Esophagus muscularis mucosa (tissue), 4 donors: ENCODE measurements around the gene KLF11. TPM values are rescaled to one million over a fixed set of nuclear protein-coding genes. Genes with fewer than 3 reads are reported as not detected.

Source experiments
- DNase-seq: peaks from one replicate; pipeline ENCODE4 v3.0.0-alpha.2; 2017; ENCODE audit errors: extremely low spot score
- H3K27ac ChIP-seq, 4 donors: fragments of 200-600 bp; sonication (generic); replicated peaks in 1 of 4; 1 replicate in 3 of 4; 2 replicates in 1 of 4; pipeline ENCODE4 v1.5.1; 2016 to 2019; ENCODE audit warnings: mild to moderate bottlenecking in 1 of 4
- H3K27me3 ChIP-seq, 4 donors: fragments of 200-600 bp; sonication (generic); one replicate each; pipeline versions ENCODE4 v1.5.1 to v1.6.0; 2016 to 2019
- H3K36me3 ChIP-seq, 4 donors: fragments of 200-600 bp; sonication (generic); one replicate each; pipeline ENCODE4 v1.5.1; 2016 to 2019
- H3K4me1 ChIP-seq, 4 donors: fragments of 200-600 bp; sonication (generic); one replicate each; pipeline ENCODE4 v1.5.1; 2016 to 2019
- H3K4me3 ChIP-seq, 4 donors: fragments of 200-600 bp; sonication (generic); 1 replicate in 2 of 4; 2 replicates in 2 of 4; pipeline ENCODE4 v1.5.1; 2016 to 2019; ENCODE audit warnings: mild to moderate bottlenecking in 4 of 4, moderate library complexity in 1 of 4
- H3K9me3 ChIP-seq, 4 donors: fragments of 200-600 bp; sonication (generic); 1 replicate in 3 of 4; 2 replicates in 1 of 4; pipeline ENCODE4 v1.5.1; 2016 to 2019
- EP300 ChIP-seq: sonication (generic); formaldehyde crosslinking; IDR thresholded peaks from one replicate; pipeline ENCODE4 v1.6.1; 2017; ENCODE audit warnings: antibody characterized with exemption
- POLR2A ChIP-seq: fragments of 450-650 bp; IDR thresholded peaks from one replicate; pipeline ENCODE4 v1.6.1; 2017; ENCODE audit warnings: antibody characterized with exemption, moderate library complexity, mild to moderate bottlenecking, low read depth
- POLR2AphosphoS5 ChIP-seq, 2 donors: sonication (generic); formaldehyde crosslinking; IDR thresholded peaks; one replicate each; pipeline ENCODE4 v1.6.1; 2017; ENCODE audit warnings: antibody characterized with exemption in 2 of 2
- WGBS: methylation state at CpG from one replicate; pipeline ENCODE4 v1.1.5; 2018; 5-methylcytosine and 5-hydroxymethylcytosine counted together
- intact Hi-C: fragments of 100-400 bp; cut with DNase I; formaldehyde crosslinking; loops from one replicate; pipeline ENCODE4 v1.15.1; 2023
- total RNA-seq, 4 donors: library from RNA; depleted of rRNA; stranded (reverse); fragments of >200 nt; gene quantifications; one replicate each; pipeline versions ENCODE4 v1.1.0 to v1.2.1, GENCODE V29; 2016
- TF ChIP-seq, protein P1 (sequence below), 3 experiments: fragments of 200-600 bp in 2 of 3; fragments of 450-650 bp in 1 of 3; sonication (generic) in 2 of 3; IDR thresholded peaks; one replicate each; pipeline ENCODE4 v1.5.1; 2017 to 2019; ENCODE audit warnings: antibody characterized with exemption in 3 of 3, mild to moderate bottlenecking in 2 of 3, moderate library complexity in 1 of 3

Gene KLF11
- total RNA-seq, 4 donors from 2014 or later: 15.8 to 51.6 (median 33.9) TPM

DNA sequence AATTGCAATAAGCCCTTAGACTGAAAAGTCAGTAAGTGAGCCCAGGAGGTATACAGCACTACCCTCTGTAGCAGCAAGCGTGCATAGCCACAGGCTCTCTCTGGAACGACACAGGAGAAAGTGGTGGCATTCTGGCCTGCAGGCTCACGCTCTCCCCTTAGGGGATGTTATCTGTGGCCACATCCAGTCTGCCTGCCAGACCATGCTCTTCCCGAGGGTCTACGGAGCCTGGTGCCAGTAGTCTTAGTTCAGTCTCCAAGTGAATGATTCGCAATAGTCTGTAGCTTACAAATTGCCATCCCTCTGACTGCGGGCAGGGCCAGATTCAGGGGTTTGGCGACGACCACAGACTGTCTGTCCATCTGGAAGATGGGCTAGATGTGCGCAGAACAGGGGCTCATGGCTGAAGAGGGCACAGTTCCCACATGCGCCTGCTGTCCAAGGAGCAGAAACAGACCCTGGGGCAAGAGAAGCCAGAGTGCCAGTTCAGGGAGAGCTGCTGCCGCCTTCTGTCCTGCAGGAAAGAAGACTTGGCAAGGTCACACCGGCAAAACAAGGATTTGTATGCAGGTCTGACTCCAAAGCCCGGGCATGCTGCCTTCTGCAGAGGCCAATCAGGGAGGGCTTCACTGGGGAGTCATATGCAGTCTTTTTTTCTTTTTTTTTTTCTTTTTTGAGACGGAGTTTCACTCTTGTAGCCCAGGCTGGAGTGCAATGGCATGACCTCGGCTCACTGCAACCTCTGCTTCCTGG is 3.5 kb upstream of the KLF11 start:
- TF ChIP-seq POLR2AphosphoS5 (IDR thresholded peaks at IDR 0.05): peak; percentile 18 to 46
- no peak for TF ChIP-seq EP300
- TF ChIP-seq, protein P1, sequence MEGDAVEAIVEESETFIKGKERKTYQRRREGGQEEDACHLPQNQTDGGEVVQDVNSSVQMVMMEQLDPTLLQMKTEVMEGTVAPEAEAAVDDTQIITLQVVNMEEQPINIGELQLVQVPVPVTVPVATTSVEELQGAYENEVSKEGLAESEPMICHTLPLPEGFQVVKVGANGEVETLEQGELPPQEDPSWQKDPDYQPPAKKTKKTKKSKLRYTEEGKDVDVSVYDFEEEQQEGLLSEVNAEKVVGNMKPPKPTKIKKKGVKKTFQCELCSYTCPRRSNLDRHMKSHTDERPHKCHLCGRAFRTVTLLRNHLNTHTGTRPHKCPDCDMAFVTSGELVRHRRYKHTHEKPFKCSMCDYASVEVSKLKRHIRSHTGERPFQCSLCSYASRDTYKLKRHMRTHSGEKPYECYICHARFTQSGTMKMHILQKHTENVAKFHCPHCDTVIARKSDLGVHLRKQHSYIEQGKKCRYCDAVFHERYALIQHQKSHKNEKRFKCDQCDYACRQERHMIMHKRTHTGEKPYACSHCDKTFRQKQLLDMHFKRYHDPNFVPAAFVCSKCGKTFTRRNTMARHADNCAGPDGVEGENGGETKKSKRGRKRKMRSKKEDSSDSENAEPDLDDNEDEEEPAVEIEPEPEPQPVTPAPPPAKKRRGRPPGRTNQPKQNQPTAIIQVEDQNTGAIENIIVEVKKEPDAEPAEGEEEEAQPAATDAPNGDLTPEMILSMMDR (IDR thresholded peaks at IDR 0.05): peak in 1 of 3 experiments; percentile 6
- WGBS: 74% methylated on average over 16 of the region's 16 CpGs
- no peaks in the 10 kb centered on the region for H3K27me3 ChIP-seq
- no peaks in the 10 kb centered on the region for H3K36me3 ChIP-seq
- H3K27ac ChIP-seq: peak overlapping the region; percentile 28 to 98 (median 95)
- intact Hi-C loops: loop anchor here (2.0 kb wide), 1 partner anchor 57 kb away; no protein-coding TSS in a partner anchor
- no peak overlapping the region for H3K4me3 ChIP-seq
- peaks cover 75 to 84% (median 81%) of the 10 kb centered on the region in 4 donors for H3K4me1 ChIP-seq
- DNase-seq: no peak
- no peaks in the 10 kb centered on the region for H3K9me3 ChIP-seq

DNA sequence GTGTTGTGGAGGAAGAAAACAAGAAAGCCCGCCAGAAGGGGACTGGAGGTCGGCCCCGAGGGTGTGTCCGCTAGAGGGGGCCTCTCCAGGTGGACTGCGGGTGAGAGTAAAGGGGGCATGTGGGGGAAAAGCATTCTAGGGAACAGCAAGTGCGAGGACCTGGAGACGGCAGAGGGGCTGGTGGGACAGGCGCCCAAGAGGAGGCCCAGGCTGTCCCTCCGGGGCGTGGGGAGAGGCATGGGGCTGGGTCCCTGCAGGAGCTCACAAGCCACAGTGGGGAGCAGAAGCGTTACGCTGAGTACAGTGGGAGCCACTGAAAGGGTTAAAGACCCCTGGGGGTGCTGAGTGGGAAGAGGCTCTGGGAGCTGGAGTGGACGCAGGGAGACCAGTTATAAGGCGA is 1.6 kb upstream of the KLF11 start:
- Histone ChIP-seq H3K9me3 (no peaks in the 10 kb centered on the region), H3K27ac (peak overlapping the region; percentile 94 to 99 (median 97)), H3K4me3 (peak overlapping the region in 3 of 4 donors; percentile 69 to 97 (median 76)), H3K4me1 (peaks cover 75 to 85% (median 81%) of the 10 kb centered on the region in 4 donors), H3K36me3 (peaks cover 0 to 10% (median 7%) of the 10 kb centered on the region in 4 donors), H3K27me3 (no peaks in the 10 kb centered on the region)
- no peak for DNase-seq
- intact Hi-C loops: no loop called here
- 84% methylated on average over 14 of the region's 14 CpGs for WGBS
- TF ChIP-seq POLR2A (no peak), EP300 (no peak), POLR2AphosphoS5 (IDR thresholded peaks at IDR 0.05) (no peak)
- TF ChIP-seq, protein P1 (IDR thresholded peaks at IDR 0.05): no peak

DNA sequence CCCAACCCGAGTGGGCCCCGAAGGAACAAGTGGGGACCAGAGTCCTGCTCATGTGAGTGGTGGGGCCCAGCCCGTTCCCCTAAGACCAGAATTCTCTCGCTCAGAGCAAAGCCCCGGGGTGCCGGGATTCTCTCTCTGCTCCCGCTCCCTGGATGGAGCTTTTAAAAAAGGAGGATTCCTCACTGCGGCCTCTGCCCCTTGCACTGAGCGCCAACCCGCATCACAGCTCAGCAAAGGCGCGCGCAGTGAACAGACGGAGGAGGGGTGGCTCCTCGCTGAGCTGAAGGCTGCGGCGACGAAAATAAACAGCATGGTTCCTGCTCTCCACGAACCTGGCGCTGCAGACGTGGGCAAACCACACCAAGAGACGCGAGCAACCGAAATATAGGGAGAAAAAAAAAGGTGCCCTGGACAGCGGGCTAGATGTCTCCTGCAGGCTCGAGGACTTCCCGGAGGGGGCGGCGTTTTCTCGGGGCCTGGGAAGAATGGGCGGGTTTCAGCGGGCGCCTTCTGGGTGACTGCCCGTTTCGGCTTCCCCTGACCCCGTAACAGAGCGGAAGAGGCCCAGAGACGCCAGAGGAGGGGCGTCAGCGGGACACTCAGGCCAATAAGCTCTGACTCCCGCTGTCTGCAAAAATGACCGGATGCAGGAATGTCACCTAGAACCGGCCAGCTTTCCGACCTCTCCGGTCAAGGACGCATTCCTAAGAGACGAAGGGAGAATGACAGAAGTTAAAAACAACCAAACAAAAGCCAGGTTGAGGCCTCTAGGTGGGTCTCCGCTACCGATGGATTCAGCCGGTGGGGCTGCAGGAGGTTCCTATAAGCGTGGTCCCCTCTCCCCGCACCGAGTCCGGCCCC is 819 bp upstream of the KLF11 start:
- peak; percentile 97 for DNase-seq
- peak overlapping the region; percentile 94 to 99 (median 97) for H3K27ac ChIP-seq
- WGBS: 14% methylated on average over 35 of the region's 54 CpGs
- peak; percentile 15 for TF ChIP-seq POLR2A
- peak; percentile 11 for TF ChIP-seq EP300
- TF ChIP-seq, protein P1 (IDR thresholded peaks at IDR 0.05): peak in 1 of 3 experiments; percentile 32
- peak; percentile 75 to 85 for TF ChIP-seq POLR2AphosphoS5 (IDR thresholded peaks at IDR 0.05)
- H3K4me3 ChIP-seq: peak overlapping the region; percentile 69 to 97 (median 76)
- intact Hi-C loops: no loop called here
- H3K36me3 ChIP-seq: peaks cover 3 to 19% (median 15%) of the 10 kb centered on the region in 4 donors
- no peaks in the 10 kb centered on the region for H3K27me3 ChIP-seq
- peaks cover 75 to 86% (median 81%) of the 10 kb centered on the region in 4 donors for H3K4me1 ChIP-seq
- no peaks in the 10 kb centered on the region for H3K9me3 ChIP-seq

DNA sequence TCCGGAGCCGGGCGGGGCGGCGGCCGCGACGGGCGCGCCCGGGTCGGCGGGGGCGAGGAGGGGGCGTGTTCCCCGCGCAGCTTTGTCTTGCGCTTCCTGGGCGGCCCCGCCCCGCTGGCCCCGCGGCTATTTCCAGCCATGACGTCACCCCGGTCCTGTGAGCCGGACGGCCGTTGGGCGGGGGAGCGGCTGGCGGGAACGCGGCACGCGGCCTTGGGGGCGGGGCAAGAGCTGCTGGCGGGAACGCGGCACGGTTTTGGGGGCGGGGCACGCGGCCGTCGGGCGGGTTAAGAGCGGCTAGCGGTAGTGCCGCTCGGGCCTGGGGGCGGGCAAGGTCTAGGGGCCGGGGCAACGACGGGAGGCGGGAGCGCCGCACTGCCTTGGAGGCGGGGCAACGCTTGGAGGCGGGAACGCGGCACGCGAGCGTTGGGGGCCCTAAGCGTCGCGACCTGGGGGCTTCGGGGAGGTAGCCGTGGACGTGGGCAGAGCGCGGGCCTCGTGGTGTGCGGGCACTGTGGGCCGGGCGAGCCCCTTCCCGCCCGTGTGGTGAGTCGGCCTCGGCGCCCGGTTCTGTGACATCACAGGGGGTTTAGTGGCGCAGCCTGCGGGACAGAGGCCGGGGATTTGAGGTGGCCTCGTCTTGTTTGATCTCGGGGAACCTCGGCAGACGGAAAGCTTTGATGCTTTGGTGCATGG is 704 bp downstream of the KLF11 start:
- Histone ChIP-seq H3K27me3 (no peaks in the 10 kb centered on the region), H3K4me1 (peaks cover 79 to 86% (median 84%) of the 10 kb centered on the region in 4 donors), H3K36me3 (peaks cover 13 to 34% (median 27%) of the 10 kb centered on the region in 4 donors), H3K27ac (peak overlapping the region; percentile 96 to 99 (median 98)), H3K9me3 (no peaks in the 10 kb centered on the region), H3K4me3 (peak overlapping the region; percentile 69 to 97 (median 76))
- DNase-seq: peak; percentile 99
- peak; percentile 83 for TF ChIP-seq EP300
- TF ChIP-seq, protein P1 (IDR thresholded peaks at IDR 0.05): no peak
- peak; percentile 78 to 81 for TF ChIP-seq POLR2AphosphoS5 (IDR thresholded peaks at IDR 0.05)
- peak; percentile 64 for TF ChIP-seq POLR2A
- 10% methylated on average over 15 of the region's 90 CpGs for WGBS
- intact Hi-C loops: no loop called here
